NCI-H128 (cell line): ENCODE data around the gene OVOL2.

Source experiments
- DNase-seq: peaks from one replicate; lab custom pipeline; 2025; ENCODE audit not compliant: unreplicated experiment; lab: John Stamatoyannopoulos, UW

OVOL2 gene

GRCh38 chr20:18018100-18018499 lies 39.6 kb downstream of the OVOL2 start:
- no peak for DNase-seq

GRCh38 chr20:18016772-18017171 lies 40.9 kb downstream of the OVOL2 start:
- no peak for DNase-seq

GRCh38 chr20:18014411-18014810 lies 43.3 kb downstream of the OVOL2 start:
- no peak for DNase-seq

GRCh38 chr20:18012901-18013300 lies 44.8 kb downstream of the OVOL2 start:
- DNase-seq = no peak

GRCh38 chr20:18011951-18012645 lies 45.6 kb downstream of the OVOL2 start:
- DNase-seq = no peak

- DNase-seq = no peak
These were observed 46.2 kb downstream of the OVOL2 start for GRCh38 chr20:18011482-18011881.

GRCh38 chr20:18009116-18009515 lies 48.6 kb downstream of the OVOL2 start:
- no peak for DNase-seq

- no peak for DNase-seq
These were observed 50.0 kb downstream of the OVOL2 start for GRCh38 chr20:18007534-18008292.

- no peak for DNase-seq
These were observed 51.0 kb downstream of the OVOL2 start for GRCh38 chr20:18006684-18007083.

GRCh38 chr20:18005990-18006364 lies 51.7 kb downstream of the OVOL2 start:
- DNase-seq = no peak

GRCh38 chr20:18005170-18005989 lies 52.3 kb downstream of the OVOL2 start:
- DNase-seq = no peak

- DNase-seq = no peak
These were observed 53.2 kb downstream of the OVOL2 start for GRCh38 chr20:18004384-18005031.

- no peak for DNase-seq
These were observed 53.8 kb downstream of the OVOL2 start for GRCh38 chr20:18003897-18004296.

- DNase-seq = no peak
These were observed 56.4 kb downstream of the OVOL2 start for GRCh38 chr20:18001131-18001921.

- DNase-seq = no peak
These were observed 58.1 kb downstream of the OVOL2 start for GRCh38 chr20:17999566-17999965.

GRCh38 chr20:17998446-17998845 lies 59.3 kb downstream of the OVOL2 start:
- no peak for DNase-seq

GRCh38 chr20:17995967-17996819 lies 61.5 kb downstream of the OVOL2 start:
- no peak for DNase-seq

GRCh38 chr20:17993546-17993945 lies 64.2 kb downstream of the OVOL2 start:
- DNase-seq = no peak

- no peak for DNase-seq
These were observed 64.7 kb downstream of the OVOL2 start for GRCh38 chr20:17992847-17993513.
